HuH-7 (cell line): ENCODE data around the gene TNS1.
"Not testable (repeated sequence)": the region's sequence is repeated elsewhere in the genome, so short reads cannot be mapped to it uniquely, and the experiment has no call there.

ENCODE experiments used
- DNase-seq: peaks from one replicate; pipeline ENCODE4 v3.0.0; 2011; ENCODE audit warnings: low spot score

Gene TNS1

GRCh38 chr2:217812170-217812569 lies 190.6 kb downstream of the TNS1 start:
- no peak for DNase-seq

GRCh38 chr2:217810260-217810659 lies 192.5 kb downstream of the TNS1 start:
- DNase-seq = no peak

- DNase-seq = no peak
These were observed 193.1 kb downstream of the TNS1 start for GRCh38 chr2:217809736-217810135.

DNA sequence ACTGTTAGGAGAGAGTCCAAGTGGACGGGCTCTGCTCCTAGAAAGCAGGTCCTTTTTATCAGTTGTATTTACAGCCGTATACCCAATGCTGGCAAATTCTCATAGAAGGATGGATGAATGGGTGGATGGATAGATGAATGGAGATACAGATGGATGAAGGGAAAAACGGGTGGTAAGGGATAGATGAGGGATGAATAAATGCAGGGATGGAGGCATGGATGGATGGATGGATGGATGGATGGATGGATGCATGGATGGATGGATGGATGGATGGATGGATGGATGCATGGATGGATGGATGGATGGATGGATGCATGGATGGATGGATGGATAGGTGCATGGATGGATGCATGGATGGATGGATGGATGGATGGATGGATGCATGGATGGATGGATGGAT lies 193.8 kb downstream of the TNS1 start:
- not testable (repeated sequence) for DNase-seq

- no peak for DNase-seq
These were observed 194.5 kb downstream of the TNS1 start for GRCh38 chr2:217808326-217808725.

GRCh38 chr2:217807753-217808152 lies 195.0 kb downstream of the TNS1 start:
- DNase-seq = no peak

DNA sequence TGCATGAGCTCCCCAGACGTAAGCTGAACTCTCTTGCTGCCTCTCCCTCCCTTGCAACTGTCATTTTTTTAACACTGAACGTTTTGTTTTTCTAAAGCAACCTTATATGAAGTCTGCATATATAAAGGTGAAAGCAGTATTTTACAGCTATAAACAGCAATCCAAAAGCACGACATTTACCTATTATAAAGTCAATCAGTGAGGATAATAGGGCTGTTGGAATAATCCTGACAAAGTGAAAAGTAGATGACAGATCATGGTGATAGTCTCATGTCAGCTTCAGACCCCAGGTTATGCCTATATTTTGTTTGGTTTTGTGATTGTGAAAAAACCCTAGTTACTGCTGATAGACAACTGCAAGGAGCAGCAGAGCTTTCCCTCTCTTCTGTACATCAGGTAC lies 195.8 kb downstream of the TNS1 start:
- DNase-seq = no peak

DNA sequence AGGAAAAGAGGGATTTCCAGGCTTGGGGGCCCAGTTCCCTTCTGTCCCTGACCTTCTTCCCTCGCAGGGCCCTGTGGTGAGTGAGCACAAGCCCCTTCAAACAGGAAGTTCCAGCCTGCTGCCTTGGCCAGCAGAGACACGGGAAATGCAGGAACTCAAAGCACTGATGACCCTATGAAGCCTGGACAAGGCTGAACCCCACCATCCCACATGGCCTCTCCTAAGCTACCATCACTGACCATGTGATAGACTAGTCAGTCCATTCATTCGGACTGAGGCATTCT lies 196.4 kb downstream of the TNS1 start:
- DNase-seq = no peak

GRCh38 chr2:217805668-217806481 lies 196.9 kb downstream of the TNS1 start:
- no peak for DNase-seq

GRCh38 chr2:217804791-217805667 lies 197.8 kb downstream of the TNS1 start:
- no peak for DNase-seq

- DNase-seq = no peak
These were observed 198.5 kb downstream of the TNS1 start for GRCh38 chr2:217804338-217804737.

GRCh38 chr2:217803653-217803960 lies 199.2 kb downstream of the TNS1 start:
- no peak for DNase-seq

DNA sequence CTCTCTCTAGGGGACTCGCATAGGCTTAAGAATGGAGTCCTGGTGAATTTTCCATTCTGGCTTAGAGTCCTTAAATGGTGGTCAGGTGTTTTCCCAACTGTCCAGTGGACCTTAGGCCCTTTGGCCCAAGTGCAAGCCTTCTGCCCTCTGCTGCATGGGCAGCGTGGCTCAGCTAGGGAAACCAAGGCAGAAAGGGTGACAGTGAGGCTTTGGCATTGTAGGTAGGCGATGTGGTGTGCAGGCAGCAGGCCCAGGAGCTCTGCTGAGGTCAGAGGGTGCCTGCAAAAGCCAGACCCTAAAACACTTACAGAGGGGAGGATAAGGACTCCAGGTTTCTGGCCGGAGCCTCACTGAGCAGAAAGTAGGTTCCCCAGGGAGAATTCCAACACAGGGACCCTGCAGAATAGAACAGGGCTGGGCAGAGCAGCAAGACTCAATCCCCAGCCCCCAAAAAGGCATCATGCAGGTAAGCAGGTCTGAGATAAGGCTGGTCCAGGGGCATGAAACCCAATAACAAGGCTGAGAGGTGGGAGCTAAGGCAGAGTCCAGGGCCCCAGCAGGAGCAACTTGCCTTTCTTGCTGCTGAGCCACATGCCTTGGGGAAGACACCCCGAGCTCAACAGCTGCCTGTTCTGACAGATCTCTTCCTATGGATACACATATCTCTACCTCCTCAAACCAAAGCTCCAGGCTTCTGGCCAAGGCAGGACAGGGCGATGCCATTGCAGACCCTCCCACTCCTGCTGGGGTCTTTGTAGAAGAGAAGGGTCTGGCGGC lies 199.7 kb downstream of the TNS1 start:
- no peak for DNase-seq

DNA sequence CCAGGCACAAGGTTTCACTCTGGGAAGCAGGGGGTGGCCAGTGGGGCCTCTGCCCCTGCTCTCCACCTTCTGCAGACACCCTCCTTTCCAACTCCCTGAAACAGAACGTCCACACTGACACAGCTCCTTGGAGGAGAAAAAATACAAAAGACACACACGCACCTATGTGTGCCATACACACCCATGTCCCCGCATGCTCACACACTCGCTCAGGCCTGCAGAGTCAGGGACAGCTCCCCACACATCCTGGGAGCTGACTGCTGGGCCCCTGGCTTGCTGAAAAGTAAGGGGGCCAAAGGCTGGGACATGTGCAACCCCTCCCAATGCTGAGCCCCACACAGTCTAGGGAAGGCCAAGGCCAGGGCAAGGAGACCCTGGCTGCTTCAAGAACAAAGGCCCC lies 200.5 kb downstream of the TNS1 start:
- no peak for DNase-seq

DNA sequence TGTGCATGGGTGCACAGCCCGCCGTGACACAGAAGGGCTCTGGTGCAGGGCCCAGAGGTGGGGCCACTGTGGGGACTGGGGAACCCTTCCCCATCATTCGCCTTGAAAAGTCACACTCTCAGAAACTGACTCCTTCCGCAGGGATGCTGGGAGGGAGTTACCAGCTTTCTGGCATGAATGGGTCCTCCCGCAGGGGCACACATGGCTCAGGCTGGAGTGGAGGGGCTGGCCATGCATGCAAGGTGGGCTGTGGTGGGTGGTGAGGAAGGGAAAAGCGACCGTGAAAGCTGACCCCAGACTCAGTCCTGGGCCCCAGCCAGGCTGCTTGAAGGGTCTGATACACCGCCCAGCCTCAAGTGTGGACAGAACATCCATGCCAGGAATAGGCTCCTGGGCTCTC lies 201.1 kb downstream of the TNS1 start:
- DNase-seq = no peak

DNA sequence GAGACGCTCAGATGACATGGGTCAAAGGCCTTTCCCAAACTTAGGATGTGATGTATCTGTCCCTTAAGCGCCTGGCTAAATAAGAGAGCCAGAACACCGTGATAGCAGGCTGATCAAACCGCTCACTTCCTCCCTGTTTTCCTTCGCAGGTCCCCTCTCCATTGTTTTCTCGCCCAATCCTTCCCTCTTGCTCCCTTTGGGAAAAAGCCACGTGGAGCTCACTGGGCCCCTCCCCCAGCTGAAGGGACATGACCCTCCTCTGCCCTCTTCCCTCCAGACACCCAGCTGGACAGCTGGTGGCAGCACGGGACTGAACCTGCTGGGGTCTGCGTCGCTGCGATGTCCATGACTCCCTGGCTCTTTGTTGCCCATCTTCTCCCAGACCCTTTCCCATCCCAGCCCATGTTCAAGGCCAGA lies 201.7 kb downstream of the TNS1 start:
- DNase-seq = no peak

GRCh38 chr2:217800433-217801114 lies 202.2 kb downstream of the TNS1 start:
- no peak for DNase-seq

DNA sequence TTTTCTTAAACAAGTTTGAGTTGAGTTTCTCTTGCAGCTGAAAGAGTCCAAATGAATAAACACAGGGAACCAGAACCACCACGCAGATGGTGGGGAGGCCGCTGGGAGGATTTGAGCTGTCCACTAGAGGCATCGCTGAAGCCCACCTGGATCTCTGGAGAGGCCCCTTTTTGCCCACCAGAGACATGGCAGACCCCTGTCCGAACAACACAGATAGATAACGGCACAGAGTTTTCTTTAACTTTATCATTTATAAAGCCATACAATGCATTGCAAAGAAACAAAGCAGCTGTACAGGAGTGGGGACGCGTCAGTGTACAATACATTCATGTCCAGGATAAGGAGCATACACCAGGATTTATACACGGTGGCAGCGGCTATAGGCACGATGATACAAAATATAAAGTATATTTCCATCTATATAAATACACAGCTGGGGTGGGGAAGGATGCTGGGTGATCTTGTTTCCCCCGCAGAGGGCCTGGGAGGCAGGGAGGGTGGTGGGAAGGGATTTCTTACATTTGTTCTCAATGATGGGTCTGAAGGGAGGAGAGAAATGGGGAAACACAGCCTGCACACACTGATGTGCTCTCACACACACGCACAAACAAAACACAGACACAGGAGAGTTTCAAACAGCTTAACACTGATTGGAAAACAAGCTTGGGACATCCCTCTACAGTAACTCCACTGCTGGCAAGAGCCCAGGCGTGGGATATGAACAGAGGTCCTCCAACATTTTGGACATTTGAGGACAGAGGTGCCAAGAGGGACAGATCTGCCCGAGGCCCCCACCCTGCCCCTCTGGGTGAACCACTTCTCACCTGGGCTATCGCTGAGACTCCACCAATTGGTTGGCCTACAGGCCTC lies 203.0 kb downstream of the TNS1 start:
- DNase-seq = no peak

- no peak for DNase-seq
These were observed 203.8 kb downstream of the TNS1 start for GRCh38 chr2:217798743-217799562.

DNA sequence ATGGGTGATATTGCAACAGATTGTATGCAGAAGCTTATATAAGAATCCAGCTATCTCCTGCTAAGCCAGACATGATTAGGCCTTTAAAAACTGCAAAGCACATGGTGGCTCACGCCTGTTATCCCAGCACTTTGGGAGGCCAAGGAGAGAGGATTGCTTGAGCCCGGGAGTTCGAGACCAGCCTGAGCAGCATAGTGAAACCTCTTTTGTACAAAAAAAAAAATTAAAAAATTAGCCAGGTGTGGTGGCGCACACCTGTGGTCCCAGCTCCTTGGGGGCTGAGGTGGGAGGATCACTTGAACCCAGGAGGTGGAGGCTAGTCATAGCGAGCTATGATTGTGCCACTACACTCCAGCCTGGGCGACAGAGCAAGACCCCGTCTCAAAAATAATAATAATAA lies 204.6 kb downstream of the TNS1 start:
- no peak for DNase-seq
